NCI-H1105 treated with DMSO at 0.1 percent for 48 hours (cell line): Measurements from ENCODE around the gene FH.

Experiments
- DNase-seq: peaks from one replicate; lab custom pipeline; 2025; lab: John Stamatoyannopoulos, UW

Gene FH

GRCh38 chr1:241457421-241457820 lies 62.1 kb downstream of the FH start:
- DNase-seq, result no peak

- no peak for DNase-seq
These were observed 62.8 kb downstream of the FH start for GRCh38 chr1:241456743-241457142.

GRCh38 chr1:241453732-241454131 lies 65.8 kb downstream of the FH start:
- DNase-seq, result no peak

- DNase-seq, result no peak
These were observed 67.6 kb downstream of the FH start for GRCh38 chr1:241451956-241452355.
